HG03066 (cell line): ENCODE results near the gene CCDC138.
"Not testable (repeated sequence)": the region's sequence is repeated elsewhere in the genome, so short reads cannot be mapped to it uniquely, and the experiment has no call there.

Source experiments
- ATAC-seq: cut with Tn5 transposase; IDR thresholded peaks from one replicate; pipeline ENCODE4 v1.9.1; 2021; ENCODE audit warnings: low read depth; ENCODE audit not compliant: unreplicated experiment

The CCDC138 gene

DNA sequence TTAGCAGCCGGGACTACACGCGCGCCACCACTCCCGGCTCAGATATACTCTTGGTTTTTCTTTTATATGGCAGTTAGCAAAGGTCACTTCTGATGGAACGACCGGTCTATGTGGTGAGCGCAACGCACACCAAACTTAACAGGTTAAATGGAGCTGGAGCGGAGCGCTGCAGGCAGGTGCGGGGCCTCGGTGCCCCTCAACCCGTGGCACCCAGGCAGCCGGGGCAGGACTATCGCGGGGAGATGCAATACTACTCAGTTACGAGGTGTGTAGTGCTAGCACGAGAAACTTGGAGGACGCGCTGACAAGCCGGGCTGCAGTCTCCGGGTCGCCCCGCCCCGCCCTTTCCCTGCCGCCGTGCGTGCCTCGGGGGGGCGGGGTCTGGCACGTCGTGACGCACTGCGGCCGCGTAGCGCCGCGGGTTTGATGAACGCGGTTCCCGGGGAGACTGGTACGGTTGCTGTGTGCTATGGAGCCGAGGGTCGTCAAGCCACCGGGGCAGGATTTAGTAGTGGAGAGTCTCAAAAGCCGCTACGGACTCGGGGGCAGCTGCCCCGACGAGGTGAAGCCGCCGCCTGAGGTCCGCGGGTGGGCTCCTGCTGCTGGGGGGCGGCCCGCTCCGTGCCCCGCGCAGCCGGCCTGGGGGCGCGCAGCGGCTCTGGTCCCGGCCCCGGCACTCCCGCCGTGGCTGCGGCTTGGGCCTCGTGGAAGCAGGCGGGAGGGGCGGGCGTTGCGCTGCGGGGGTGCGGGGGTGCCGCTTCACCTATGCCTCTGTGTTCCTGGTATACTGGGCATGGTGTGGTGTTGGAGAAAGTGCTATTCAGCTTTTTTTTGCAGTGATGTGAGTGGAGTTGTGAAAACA is at the start of gene CCDC138:
CCDC138 (plus strand) TSS at position 418 of the 862 bp plus-strand sequence; CDS start at position 470, 52 bp downstream.
- ATAC-seq = peak; percentile 96

- ATAC-seq = not testable (repeated sequence)
Measured at GRCh38 chr2:108757973-108758372, 28.6 kb upstream of the CCDC138 start.

DNA sequence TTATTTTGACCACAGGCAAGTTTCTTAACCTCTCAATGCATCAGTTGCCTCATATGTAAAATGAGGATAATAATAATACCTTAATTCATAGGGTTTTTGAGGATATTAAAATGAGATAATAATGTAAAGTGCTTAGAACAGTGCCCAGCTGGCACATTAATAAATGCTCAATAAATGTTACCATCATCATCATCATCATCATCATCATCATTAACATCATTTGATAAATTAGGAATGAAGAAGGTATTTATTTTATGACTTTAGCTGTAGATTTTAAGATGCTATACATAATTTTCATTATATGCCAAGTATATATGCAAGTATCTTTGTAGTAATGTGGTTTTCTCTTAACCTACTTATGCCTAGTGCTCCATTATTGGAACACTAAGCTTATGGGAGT is 24.0 kb upstream of the CCDC138 start:
- ATAC-seq = not testable (repeated sequence)

GRCh38 chr2:108766671-108767070 is 19.9 kb upstream of the CCDC138 start:
- ATAC-seq = not testable (repeated sequence)

GRCh38 chr2:108767859-108768258 is 18.7 kb upstream of the CCDC138 start:
- not testable (repeated sequence) for ATAC-seq

- ATAC-seq = peak; percentile 79
Measured at GRCh38 chr2:108776475-108776874, 10.1 kb upstream of the CCDC138 start.

DNA sequence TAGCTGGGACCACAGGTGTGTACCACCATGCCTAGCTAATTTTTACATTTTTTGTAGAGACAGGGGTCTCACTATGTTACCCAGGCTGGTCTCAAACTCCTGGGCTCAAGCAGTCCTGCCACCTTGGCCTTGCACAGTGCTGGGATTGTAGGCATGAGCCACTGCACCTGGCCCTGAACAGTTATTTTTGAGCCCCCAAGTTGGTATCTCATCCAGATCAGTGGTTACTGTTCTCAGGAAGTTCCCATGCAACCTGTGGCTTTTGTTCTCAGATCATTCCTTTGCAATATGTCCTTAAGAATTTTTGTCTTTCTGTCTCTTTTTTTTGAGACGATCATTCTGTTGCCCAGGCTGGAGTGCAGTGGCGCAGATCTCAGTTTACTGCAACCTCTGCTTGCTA is 7.7 kb upstream of the CCDC138 start:
- no peak for ATAC-seq

DNA sequence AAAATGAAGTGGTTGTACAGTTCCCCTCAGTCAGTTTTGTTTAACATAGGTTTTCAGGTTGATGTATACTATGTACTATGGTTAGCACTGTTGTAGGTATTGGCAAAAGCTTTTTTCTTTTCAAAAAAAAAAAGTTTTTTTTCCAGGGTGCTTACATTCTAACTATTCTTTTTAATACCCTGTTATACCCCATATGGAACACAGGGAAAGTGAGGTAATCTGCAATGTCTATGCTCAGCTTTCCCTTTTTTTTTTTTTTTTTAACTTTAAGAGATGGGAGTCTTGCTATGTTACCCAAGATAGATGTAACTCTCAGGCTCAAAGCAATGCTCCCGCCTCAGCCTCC is 590 bp upstream of the CCDC138 start:
- ATAC-seq = no peak

DNA sequence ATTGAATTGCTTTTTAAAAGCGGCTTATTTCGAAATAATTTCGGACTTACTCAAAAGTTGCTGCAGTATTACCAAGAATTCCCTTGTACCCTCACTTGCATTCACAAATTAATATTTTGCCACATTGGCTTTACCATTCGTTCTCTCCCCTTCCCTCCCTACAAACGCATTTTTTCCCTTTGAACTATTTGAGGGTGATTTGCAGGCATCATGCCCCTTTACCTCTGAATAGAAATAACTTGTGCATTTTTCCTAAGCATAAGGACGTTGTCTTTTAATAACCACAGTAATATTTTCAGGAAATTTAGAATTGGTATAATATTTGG is 608 bp downstream of the CCDC138 start:
- no peak for ATAC-seq

DNA sequence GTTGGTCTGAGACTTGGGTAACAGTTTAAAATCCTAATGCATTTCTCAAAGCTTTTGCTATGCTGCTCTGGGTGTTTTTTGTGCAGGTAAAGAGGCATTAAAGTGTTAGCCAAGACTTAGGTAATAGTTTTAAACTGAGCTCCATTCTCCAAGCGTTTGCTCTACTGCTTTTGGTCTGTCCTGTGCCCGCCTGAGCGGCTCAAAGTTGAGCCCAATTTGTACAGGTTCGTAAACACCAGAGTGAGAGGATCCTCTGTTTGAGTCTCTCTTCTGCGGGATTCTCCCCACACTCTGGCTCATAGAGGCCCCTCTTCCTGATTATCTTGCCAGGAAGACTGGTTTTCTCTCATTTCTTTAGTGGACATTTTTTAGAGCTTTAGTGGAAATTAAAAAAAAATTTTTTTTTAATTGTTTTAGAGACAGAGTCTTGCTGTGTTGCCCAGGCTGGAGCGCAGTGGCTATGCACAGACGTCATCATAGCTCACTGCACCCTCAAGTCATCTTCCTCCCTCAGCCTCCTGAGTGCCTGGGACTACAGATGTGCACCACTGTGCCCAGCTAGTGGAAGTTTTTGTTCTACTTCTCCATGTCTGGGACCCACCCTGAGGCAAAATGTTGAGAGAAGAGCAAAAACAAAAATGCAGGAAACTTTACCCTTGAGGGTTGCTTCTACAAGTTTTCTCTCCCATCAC is 16.6 kb downstream of the CCDC138 start:
- ATAC-seq = no peak

DNA sequence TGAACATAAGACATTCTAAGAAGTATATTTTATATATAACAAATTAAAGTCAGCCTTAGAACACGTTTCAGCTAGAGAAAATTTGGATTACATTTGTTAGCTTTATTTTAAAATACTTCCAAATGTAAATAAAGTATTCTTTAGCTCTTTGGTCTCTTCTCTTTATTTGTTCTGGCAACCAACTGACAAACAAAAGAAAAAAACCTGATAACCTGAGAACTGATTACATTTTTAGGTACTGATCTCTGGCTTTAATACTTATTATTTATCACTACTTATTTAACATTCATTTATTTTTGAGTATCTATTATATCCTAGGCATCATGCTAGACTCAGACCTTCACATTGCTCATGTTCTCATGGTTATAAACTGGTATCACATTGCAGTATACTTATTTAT is 18.5 kb downstream of the CCDC138 start:
- ATAC-seq = no peak

GRCh38 chr2:108805782-108806181 is 19.2 kb downstream of the CCDC138 start:
- no peak for ATAC-seq

DNA sequence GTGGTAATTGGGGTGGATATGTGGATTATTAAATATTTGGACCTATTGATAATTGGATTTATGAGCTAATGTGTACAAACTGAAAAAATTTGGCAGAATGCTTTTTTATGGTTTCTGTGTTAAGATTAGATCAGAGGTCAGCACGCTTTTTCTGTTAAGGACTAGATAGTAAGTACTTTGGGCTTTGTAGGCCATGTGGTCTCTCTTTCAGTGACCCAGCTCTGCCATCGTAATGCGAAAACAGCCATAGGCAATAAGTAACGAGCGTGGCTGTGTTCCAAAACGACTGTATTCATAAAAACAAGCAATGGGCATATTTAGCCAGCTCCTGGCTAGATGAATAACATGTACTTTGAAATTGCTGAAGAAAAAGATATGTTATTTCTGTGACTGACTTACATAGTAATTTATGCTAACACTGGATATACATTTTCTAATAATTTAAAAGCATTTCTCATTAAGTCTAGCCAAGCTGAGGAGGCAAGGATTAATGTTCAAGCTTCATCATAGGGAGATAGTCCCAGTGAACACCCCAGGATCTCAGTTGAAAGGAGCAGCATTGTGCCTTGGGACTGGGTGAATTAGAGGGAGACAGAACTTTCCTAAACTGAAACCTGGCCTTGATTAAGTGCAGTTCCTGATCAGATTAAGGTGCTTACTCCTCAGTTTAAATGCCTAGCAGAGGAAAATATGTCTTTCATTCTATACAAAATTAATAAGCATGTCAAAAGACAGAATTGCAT is 20.0 kb downstream of the CCDC138 start:
- no peak for ATAC-seq

- ATAC-seq = no peak
Measured at GRCh38 chr2:108809936-108810335, 23.4 kb downstream of the CCDC138 start.

DNA sequence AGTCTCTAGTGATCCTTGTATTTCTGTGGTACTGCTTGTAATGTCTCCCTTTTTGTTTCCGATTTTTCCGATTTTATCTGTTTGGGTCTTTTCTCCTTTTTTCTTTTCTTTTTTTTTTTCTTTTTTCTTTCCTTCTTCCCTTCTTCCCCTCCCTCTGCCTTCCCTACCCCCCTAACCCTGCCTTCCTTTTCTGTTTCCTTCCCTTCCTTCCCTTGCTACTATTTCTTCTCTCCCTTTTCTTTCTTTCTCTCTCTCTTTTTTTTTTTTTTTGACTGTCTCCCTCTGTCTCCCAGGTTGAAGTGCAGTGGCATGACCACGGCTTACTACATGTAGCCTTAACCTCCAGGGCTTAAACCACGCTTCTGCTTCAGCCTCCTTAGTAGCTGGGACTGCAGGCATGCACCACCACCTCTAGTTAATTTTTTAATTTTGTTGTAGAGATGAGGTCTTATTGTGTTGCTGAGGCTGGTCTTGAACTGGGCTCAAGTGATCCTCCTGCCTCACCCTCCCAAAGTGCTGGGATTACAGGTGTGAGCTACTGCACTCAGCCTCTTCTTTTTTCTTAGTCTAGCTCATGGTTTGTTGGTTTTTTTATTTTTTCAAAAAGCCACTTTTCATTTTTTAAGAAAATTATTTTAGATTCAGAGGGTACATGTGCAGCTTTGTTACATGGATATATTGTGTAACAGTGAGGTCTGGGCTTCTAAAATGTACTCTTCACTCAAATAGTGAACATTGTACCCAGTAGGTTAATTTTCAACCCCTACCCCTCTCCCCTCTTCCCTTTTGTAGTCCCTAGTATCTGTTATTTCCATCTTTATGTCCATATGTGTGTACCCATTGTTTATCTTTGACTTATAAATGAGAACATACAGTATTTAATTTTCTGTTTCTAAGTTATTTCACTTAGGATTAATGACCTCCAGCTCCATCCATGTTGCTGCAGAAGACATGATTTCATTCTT is 24.7 kb downstream of the CCDC138 start:
- ATAC-seq = no peak

- ATAC-seq = no peak
Measured at GRCh38 chr2:108813732-108814131, 27.2 kb downstream of the CCDC138 start.

GRCh38 chr2:108820482-108820881 is 33.9 kb downstream of the CCDC138 start:
- no peak for ATAC-seq

DNA sequence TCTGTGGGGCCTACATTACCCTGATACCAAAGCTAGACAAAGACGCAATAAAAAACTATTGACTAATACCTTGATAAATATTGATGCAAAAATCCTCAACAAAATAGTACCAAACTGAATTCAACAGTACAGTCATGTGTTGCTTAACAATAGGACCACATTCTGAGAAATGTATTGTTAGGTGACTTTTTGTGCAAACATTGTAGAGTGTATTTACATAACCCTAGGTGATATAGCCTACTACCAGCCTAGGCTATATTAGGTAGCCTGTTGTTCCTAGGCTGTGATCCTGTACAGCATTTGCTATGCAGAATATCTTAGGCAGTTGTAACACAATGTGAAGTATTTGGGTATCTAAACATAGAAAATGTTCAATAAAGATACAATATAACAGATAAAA is 36.7 kb downstream of the CCDC138 start:
- ATAC-seq = no peak

DNA sequence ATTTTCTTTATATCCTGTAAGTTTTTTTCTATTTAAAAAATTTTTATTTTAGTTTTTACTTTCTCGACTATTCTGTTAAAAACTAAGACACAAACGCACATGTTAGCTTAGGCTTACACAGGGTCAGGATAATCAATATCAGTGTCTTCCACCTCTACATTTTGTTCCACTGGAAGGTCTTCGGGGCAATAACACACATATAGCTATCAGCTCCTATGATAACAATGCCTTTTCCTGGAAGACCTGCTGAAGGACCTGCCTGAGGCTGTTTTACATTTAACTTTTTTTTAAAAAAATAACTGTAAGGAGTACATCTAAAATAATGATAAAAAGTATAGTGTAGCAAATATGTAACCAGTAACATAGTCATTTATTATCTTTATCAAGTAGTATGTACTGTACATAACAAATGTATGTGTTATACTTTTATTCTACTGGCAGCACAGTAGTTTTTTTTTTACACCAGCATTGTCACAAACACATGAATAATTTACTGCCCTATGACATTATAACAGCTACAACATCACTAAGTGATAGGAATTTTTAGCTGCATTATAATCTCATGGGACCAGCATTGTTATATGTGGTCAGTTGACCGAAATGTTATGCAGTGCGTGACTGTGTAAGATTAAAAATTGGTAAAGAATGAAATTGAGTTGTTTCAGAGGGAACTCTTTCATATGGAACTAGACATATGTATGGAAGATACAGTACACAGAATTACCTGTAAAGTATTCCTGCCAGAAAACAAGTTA is 37.9 kb downstream of the CCDC138 start:
- ATAC-seq = no peak

- no peak for ATAC-seq
Measured at GRCh38 chr2:108825254-108825653, 38.7 kb downstream of the CCDC138 start.
